ENCODE data around the gene RXRB.

RXRB gene

GRCh38 chr6:33177552-33178446 is 22.7 kb downstream of the RXRB start:
- no peak for DNase-seq (ENCODE audit: low read depth in 2 of 2, low spot score in 1 of 2)

GRCh38 chr6:33176906-33177305 is 23.6 kb downstream of the RXRB start:
- no peak for DNase-seq (ENCODE audit: low read depth in 2 of 2, low spot score in 1 of 2)

DNA sequence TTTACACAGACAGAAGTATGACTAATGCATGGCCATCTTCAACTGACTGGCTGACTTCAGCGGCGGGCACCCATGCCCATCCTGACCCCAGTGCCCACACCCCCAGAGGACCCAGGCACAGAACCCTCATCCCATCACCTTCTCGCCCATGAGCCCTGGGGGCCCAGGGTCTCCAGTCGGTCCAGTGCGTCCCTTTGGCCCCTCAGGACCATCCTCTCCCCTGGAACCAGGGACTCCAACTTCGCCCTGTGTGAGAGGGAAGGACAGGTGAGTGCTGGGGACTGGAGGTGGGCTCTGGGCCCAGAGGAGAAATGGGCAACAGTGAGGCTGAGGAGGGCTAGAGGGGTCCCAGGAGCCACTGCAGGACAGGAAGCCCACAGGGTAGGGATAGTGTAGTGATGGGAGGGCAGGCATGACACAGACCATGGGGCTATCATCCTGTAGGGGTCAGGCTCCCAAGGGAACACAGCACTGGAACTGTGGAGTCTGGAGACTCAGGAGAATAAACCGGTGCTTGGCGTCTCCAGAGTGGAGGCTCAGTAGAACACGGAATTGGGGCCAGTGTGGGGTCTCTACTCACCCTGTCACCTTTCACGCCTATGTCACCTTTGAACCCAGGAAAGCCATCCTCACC is 24.9 kb downstream of the RXRB start:
- DNase-seq (ENCODE audit: low read depth in 2 of 2, low spot score in 1 of 2): no peak

DNA sequence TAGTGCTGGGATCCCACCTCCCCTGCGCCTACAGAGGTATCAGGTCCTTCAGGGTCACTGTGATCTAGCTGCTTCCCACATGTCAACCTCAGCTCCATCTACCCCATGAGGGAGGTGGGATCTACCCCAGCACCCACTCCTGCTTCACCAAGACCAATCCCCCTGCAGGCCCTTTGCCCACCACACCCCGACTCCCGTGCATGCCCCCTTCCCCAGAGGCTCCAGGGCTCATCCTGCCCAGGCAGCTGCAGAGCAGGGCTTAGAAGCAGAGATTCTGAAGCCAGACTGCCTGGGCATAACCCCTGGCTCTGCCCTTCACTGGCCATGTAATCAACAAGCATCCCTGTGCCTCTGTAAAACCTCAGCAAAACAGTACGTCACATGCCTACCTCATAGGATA is 25.7 kb downstream of the RXRB start:
- no peak for DNase-seq (ENCODE audit: low read depth in 2 of 2, low spot score in 1 of 2)

DNA sequence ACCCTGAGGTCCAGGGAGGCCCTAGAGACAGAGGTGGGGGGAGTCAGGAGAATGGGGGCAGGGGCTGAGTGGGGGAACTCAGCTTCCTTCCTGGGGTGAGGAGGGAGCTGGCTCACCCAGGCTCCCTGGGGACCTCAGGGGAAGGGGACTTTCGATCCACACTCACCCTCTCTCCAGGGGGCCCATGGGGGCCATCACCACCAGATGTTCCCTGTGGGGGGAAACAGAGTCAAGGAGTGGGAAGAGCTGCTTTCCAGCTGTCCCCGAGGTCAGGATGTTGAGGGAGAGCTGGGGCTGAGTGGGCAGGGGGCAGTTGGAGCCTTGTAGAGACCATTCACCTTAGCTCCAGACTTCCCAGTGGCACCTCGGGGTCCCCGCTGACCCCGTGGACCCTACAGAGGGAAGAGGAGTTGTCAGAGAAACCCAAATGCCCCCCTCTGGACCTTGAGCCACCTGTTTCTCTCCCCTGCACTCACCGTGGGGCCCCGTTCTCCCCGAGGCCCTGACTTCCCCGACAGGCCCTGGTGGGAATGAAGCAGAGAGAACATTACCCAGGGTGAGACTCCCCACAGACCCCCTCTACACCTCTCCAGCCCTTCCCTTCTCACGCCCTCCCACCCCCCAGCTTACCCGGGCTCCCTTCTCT is 26.8 kb downstream of the RXRB start:
- no peak for DNase-seq (ENCODE audit: low read depth in 2 of 2, low spot score in 1 of 2)

- DNase-seq (ENCODE audit: low read depth in 2 of 2, low spot score in 1 of 2): no peak
These were observed 27.6 kb downstream of the RXRB start for GRCh38 chr6:33172688-33173534.

DNA sequence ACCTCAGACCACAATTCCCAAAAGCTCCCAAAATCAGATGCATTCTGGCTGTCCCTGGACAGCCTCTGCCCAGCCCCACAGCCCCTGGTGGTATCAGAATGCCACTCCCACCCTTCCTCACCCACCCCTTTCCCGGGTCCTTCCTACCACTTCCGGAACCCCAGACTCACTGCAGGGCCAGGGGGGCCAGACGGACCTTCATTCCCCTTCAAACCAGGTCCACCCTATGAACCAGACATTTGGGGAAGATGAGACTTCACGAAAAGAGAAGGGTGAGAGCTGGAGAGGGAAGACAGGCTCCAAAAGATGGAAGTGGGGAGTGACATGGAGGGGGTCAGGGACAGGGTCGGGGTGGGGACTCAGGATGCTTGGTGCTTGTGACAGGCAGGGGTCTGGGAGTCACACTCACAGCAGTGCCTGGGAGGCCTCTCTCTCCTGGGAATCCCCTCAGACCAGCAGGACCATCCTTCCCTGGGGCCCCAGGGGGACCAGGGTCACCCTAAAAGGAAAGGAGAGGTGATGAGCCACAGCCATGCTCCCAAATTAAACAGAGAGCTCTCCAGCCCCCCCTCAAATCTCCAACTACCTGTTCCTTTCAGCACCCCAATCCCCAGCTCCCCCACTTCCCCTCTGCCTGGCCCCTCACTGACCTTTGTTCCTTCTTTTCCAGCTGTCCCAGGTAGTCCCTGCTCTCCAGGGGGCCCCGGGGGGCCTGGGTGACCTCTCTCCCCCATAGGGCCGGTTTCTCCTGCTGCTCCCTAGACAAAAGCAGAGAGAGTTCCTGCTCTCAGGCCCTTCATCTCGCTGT is 28.4 kb downstream of the RXRB start:
- no peak for DNase-seq (ENCODE audit: low read depth in 2 of 2, low spot score in 1 of 2)

DNA sequence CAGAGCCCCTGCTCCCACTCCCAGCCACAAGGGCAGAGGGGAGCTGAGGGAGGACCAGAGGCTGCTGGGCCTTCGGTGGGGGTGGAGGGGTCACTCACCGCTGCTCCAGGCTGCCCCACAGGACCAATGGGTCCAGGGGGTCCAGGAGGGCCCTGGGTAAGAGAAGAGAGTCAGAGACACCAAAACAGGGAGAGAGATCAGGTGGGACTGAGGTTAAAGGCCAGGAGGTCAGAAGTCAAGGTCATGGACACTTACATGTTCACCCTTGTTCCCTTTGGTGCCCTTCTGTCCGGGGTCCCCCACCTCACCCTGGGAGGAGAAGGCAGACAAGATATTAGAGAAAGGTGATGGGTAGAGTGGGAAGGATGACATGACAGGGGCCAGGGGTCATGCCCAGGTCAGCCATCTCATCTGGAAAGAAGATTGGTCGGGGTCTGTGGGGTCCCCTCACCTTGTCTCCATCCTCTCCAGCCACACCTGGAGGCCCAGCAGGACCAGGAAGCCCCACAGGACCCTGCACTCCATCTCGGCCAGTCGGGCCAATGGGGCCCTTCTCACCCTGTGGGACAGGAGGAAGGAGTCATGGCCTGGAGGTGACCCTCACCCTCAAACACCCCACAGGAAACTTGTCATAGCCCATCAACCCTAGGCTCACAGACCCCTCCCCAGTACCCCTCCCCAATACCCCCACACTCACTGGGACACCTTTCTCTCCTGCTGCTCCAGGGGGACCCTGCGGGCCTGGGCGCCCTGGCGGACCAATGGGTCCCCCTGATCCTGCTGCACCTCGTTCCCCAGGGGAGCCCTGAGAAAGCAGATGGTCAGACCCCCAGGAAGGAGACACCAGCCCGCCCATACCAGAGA is 29.2 kb downstream of the RXRB start:
- no peak for DNase-seq (ENCODE audit: low read depth in 2 of 2, low spot score in 1 of 2)

DNA sequence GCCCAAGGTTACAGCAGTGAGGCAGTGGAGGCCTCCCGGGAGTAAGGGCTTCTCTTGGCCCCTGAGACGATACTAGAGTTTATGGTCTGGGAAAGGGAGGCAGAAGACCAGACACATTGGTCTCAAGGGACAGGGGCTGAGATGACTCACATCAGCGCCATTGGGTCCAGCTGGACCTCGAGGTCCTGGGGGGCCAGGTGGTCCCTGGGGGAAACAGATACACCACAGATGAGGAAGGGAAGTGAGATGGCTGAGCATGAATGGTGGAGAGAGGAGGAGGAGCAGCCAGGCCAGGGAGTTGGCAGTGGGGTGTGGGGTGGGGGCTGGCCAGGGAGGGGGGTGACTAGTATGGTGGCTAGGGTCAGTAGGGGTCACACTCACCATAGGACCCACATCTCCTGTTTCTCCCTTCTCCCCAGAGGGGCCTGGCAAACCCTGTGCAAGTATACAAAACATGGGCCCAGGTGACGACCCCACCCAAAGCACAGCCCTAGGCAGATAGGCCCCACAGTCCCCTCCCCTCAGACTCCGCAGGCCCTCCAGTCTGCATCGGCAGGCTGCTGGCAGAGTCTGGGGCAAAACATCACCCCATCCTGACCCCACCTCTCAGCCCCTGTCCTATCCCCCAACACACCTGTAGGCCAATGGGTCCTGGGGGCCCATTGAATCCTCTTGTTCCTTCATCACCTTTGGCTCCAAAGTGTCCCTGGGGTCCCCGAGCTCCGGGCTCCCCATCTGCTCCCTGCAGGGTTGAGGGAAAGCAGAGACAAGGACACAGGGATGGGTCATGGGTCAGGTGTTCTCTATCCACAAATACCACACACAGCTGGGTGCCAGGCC is 30.1 kb downstream of the RXRB start:
- DNase-seq (ENCODE audit: low read depth in 2 of 2, low spot score in 1 of 2): no peak

GRCh38 chr6:33169291-33170175 is 30.9 kb downstream of the RXRB start:
- no peak for DNase-seq (ENCODE audit: low read depth in 2 of 2, low spot score in 1 of 2)

- DNase-seq (ENCODE audit: low read depth in 2 of 2, low spot score in 1 of 2): no peak
These were observed 31.8 kb downstream of the RXRB start for GRCh38 chr6:33168639-33169038.

- DNase-seq (ENCODE audit: low read depth in 2 of 2, low spot score in 1 of 2): no peak
These were observed 32.2 kb downstream of the RXRB start for GRCh38 chr6:33168284-33168601.

GRCh38 chr6:33167374-33168283 is 32.8 kb downstream of the RXRB start:
- no peak for DNase-seq (ENCODE audit: low read depth in 2 of 2, low spot score in 1 of 2)

DNA sequence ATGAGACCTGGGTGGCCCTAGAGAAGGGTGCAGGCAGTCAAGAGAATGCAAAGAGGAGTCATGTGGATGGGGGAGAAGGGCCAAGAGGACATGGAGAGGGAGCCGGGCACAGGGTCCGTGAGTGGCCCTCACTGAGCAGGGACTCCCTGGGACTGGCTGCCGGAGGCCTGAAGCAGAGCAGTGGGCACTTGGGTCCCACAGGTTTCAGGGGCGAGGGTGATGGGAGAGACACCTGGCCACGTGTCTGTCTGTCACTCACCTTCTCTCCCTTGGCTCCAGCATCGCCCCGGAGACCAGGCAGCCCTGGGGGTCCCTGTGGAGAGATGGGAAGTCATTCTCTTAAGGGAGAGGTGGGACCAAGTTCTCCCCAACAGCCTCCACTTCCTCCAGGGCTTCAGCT is 33.7 kb downstream of the RXRB start:
- DNase-seq (ENCODE audit: low read depth in 2 of 2, low spot score in 1 of 2): no peak

DNA sequence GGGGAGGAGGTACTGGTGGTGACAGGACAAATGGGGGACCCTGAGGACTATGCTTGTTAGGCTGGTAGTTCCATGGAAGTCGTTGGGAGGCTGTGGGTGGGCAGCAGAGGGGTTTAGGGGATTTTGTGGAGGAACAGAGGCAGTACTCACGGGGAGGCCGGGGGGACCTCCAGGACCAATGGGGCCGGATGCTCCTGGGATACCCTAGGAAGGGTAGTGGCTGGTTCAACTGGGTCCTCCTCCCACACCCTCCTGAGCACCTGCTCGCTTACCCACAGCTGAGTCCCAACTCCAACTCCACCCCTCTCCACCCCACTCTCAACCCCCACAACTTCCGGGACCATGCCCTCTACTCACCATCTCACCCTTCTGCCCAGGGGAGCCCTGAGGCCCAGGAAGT is 34.1 kb downstream of the RXRB start:
- no peak for DNase-seq (ENCODE audit: low read depth in 2 of 2, low spot score in 1 of 2)

DNA sequence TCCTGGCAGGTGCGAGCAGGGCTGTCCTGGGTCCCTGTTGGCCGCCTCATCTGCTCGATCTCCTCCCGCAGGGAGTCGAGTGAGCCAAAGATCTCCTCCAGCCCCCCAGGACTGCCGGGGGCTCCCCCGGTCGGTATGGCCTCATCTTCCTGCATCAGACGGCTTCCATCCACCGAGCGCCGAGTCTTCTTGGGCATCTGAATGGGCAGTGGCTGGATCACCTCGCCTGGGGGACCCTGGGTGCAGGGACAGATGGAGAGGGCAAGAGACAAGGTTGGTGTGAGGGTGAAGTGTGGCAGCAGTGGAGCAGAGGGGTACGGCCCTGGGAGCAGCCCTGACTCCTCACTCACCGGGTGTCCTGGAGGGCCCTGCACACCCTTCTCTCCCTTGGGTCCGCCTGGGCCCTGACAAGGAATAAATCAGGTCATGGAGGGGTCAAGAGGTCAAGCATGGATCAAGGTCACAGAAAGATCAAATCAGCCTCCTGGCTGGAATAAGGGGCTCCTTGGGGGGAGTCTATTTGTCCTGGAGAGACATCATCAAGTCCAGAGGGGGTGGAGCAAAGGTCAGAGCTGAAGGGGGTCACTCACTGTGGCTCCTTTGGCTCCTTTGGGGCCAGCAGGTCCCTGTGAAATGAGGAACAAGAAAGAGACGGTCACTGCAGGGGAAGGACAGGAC is 34.7 kb downstream of the RXRB start:
- DNase-seq (ENCODE audit: low read depth in 2 of 2, low spot score in 1 of 2): no peak

Data from stimulated activated CD8-positive, alpha-beta memory T cell treated with anti-CD3 and anti-CD28 coated beads, Interleukin-4, amount 100 ng/mL, for 4 hours (primary cell).